GM12891 (cell line): ENCODE results near the gene SCNN1A.

Source experiments
- POLR2A ChIP-seq: IDR thresholded peaks from 2 replicates; pipeline ENCODE4 v1.6.1; 2011; ENCODE audit warnings: low read depth, low read length, control low read depth
- POLR2AphosphoS5 ChIP-seq: IDR thresholded peaks from 2 replicates; pipeline ENCODE4 v1.6.1; 2011; ENCODE audit warnings: low read depth, low read length, control low read depth

GRCh38 chr12:6337958-6338433 is 37.4 kb downstream of the SCNN1A start:
- TF ChIP-seq POLR2A (no peak), POLR2AphosphoS5 (no peak)
